Activated naive CD8-positive, alpha-beta T cell treated with anti-CD3 and anti-CD28 coated beads for 36 hours (primary cell): ENCODE data around the gene CCDC117. TPM values are rescaled to one million over a fixed set of nuclear protein-coding genes. Genes with fewer than 3 reads are reported as not detected.
"Not testable (repeated sequence)": the region's sequence is repeated elsewhere in the genome, so short reads cannot be mapped to it uniquely, and the experiment has no call there.

Experiments used
- DNase-seq: peaks from one replicate; pipeline ENCODE4 v3.0.0; 2021
- H3K27ac Mint-ChIP-seq: one replicate; pipeline ENCODE4 v1.8.0; 2022; ENCODE audit warnings: mild to moderate bottlenecking, moderate library complexity, mixed read lengths
- H3K27me3 Mint-ChIP-seq: one replicate; pipeline ENCODE4 v1.8.0; 2022; ENCODE audit warnings: mild to moderate bottlenecking, mixed read lengths
- H3K36me3 Mint-ChIP-seq: one replicate; pipeline ENCODE4 v1.8.0; 2021; ENCODE audit warnings: mild to moderate bottlenecking, mixed read lengths
- H3K4me1 Mint-ChIP-seq: one replicate; pipeline ENCODE4 v1.8.0; 2021; ENCODE audit warnings: mixed read lengths
- H3K4me3 Mint-ChIP-seq: one replicate; pipeline ENCODE4 v1.8.0; 2022; ENCODE audit warnings: mild to moderate bottlenecking, moderate library complexity, mixed read lengths
- H3K9me3 Mint-ChIP-seq: one replicate; pipeline ENCODE4 v1.8.0; 2022; ENCODE audit warnings: mixed read lengths
- total RNA-seq, 2 experiments: library from RNA; stranded (reverse); gene quantifications; one replicate each; pipeline ENCODE4 v1.2.3, GENCODE V29; 2021

The CCDC117 gene
- total RNA-seq, 2 experiments from 2014 or later, result 27.6 to 29.2 TPM

DNA sequence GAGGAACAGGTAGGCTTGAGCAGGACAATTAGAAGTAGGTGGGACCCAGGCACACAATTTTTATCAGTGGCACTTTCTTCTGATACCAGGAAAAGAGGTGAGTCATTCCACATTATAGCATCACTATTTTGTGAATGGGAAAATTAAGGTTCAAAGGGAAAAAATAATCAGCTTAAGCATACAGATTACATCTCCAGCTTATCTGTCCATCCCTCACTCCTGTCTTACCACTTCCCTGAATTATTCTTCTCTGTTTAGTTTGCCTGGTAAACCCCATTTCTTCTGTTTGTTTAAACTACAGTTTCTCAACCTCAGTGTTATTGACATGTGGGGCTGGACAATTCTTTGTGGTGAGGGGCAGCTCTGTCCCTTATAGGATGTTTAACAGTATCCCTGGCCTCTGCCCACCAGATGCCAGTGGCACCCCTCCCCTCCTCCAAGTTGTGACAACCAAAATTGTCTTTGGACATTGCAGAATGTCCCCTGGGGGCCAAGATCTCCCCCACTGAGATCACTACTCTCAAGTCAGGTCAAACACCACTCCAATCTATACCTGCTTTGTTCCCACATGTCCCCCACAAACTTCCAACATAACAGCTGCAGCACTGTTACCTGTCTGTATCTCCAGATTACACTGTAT is 36.3 kb downstream of the CCDC117 start:
- H3K9me3 Mint-ChIP-seq, result no peaks in the 10 kb centered on the region
- peaks cover 44% of the 10 kb centered on the region for H3K4me1 Mint-ChIP-seq
- H3K36me3 Mint-ChIP-seq, result peaks cover 19% of the 10 kb centered on the region
- DNase-seq, result no peak
- no peak overlapping the region for H3K27ac Mint-ChIP-seq
- H3K4me3 Mint-ChIP-seq, result no peak overlapping the region
- H3K27me3 Mint-ChIP-seq, result no peaks in the 10 kb centered on the region

DNA sequence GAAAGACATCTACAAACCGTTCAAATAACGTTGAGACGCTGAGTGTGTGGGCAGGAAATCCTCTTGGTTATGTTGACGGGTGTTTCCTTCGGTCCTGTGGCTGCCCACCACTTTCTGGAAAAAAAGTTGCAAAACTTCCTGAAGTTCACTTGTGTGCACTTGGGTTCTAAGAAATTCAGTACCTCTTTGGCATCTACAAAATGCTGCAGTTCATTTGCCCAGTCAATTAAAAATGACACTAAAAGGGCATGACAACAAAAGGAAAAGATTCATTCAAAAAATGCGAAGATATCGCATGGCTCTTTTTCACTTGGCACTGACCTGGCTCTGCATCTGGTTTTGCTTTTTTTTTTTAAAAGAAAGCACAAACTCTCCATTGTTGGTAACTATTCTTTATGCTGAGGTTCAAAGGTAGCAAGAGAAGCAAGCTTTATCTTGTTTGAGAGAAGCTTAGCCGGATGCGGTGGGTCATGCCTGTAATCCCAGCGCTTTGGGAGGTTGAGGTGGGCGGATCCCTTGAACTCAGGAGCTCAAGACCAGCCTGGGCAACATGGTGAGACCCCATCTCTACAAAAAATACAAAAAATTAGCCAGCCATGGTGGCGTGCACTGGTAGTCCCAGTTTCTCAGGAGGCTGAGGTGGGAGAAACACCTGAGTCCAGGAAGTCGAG is 38.5 kb downstream of the CCDC117 start:
- no peaks in the 10 kb centered on the region for H3K27me3 Mint-ChIP-seq
- peaks cover 57% of the 10 kb centered on the region for H3K4me1 Mint-ChIP-seq
- peak overlapping the region; percentile 59 for H3K4me3 Mint-ChIP-seq
- peaks cover 35% of the 10 kb centered on the region for H3K36me3 Mint-ChIP-seq
- H3K9me3 Mint-ChIP-seq, result no peaks in the 10 kb centered on the region
- peak overlapping the region; percentile 84 for H3K27ac Mint-ChIP-seq
- peak; percentile 34 for DNase-seq

DNA sequence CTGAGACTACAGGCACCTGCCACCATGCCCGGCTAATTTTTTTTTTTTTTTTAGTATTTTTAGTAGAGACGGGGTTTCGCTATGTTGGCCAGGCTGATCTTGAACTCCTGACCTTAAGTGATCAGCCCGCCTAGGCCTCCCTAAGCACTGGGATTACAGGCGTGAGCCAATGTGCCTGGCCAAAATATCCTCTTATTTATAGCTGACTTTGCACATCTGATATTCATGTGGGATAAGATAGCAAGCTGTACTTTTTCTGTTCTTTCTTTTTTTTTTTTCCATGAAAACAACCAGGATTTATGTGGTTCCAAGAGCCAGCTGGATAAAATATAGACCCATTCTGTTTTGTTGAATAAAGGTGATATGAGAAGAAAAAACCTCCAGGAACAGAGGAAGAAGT is 40.0 kb downstream of the CCDC117 start:
- H3K27me3 Mint-ChIP-seq, result no peaks in the 10 kb centered on the region

DNA sequence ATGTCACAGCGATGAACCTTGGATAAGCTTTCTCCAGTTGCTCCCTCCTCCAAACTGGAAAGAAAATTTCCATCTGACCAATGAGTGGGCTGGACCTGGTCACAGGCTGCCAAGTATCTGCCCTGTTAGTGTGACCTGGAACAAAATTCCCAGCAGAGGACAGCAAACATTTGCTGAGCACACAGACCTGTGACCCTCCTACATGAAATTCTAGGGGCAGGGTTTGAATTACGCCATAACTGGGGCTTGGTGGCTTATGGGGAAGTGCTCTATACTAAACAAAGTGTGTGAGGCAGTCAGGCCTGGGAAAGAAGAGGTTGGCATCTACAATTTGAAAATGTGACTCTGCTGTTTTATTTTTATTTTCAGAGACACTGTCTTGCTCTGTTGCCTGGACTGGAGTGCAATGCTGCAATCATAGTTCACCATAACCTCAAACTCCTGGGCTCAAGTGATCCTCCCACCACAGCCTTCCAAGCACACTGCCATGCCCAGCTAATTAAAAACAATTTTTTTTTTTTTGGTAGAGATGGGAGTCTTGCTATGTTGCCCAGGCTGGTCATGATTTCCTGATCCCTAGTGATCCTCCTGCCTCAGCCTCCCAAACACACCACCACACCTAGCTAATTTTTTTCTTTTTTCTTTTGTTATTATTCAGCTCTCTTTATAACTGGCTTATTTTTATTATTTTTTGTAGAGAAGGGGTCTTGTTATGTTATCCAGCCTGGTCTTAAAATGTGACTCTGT is 41.5 kb downstream of the CCDC117 start:
- Mint-ChIP-seq H3K4me3 (no peak overlapping the region), H3K4me1 (peaks cover 66% of the 10 kb centered on the region), H3K36me3 (peaks cover 33% of the 10 kb centered on the region), H3K27ac (no peak overlapping the region), H3K27me3 (no peaks in the 10 kb centered on the region), H3K9me3 (no peaks in the 10 kb centered on the region)
- DNase-seq, result no peak

More for the DNA sequence above, 40.0 kb downstream of the CCDC117 start:
- DNase-seq, result no peak
- no peak overlapping the region for H3K4me3 Mint-ChIP-seq
- peaks cover 60% of the 10 kb centered on the region for H3K4me1 Mint-ChIP-seq
- no peaks in the 10 kb centered on the region for H3K9me3 Mint-ChIP-seq
- peak overlapping the region; percentile 84 for H3K27ac Mint-ChIP-seq
- peaks cover 37% of the 10 kb centered on the region for H3K36me3 Mint-ChIP-seq

DNA sequence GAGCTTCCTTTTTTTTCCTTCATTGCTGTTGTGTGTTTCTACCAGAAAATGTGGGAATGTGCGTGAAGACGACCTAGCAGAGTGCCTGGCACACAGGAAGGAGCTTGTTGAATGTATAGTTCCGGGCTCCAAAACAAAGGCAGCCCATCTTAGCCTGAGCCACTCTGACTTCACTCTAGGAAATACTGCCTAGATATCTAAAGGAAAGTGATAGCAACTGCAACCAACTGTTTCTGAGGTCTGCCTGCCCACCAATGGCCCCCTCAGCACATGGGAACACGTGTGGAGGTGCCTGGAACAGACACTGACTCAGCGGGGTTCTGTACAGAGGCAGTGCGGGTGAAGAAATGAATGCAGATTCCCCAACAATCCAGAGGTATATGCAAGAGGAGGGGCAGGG is 42.6 kb downstream of the CCDC117 start:
- Mint-ChIP-seq H3K4me3 (no peak overlapping the region), H3K9me3 (no peaks in the 10 kb centered on the region), H3K36me3 (peaks cover 33% of the 10 kb centered on the region), H3K27ac (no peak overlapping the region), H3K4me1 (peaks cover 71% of the 10 kb centered on the region), H3K27me3 (no peaks in the 10 kb centered on the region)
- DNase-seq, result no peak

DNA sequence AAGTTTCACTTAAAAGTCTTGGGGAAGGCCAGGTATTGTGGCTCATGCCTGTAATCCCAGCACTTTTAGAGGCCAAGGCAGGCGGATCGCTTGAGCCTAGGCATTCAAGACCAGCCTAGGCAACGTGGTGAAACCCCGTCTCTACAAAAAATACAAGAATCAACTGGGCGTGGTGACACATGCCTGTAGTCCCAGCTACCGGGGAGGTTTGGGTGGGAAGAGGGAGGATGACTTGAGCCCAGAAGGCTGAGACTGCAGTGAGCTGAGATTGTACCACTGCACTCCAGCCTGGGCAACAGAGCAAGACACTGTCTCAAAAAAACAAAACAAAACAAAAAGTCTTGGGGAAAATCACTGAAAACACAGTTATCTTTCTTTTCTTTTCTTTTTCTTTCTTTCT is 43.2 kb downstream of the CCDC117 start:
- Mint-ChIP-seq H3K9me3 (no peaks in the 10 kb centered on the region), H3K27ac (no peak overlapping the region)

DNA sequence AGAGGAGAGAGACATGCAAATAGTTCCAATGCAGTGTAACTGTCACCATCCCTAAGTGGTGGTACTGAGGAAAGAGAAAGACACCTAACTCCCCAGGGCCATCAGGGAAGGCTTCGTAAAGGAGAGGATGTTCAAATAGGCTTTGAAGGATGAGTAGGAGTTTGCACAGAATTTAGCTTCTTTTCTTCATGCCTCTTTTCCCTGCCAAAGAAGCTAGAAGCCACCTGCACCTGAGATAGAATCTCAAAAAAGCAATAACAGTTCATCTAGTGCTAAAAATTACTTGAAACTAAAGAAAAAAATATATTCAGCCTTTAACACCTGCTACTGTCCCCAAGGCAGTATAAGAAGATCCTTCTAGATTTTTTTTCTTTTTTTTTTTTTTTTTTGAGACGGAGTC is 44.6 kb downstream of the CCDC117 start:
- peaks cover 27% of the 10 kb centered on the region for H3K36me3 Mint-ChIP-seq
- peaks cover 62% of the 10 kb centered on the region for H3K4me1 Mint-ChIP-seq
- DNase-seq, result no peak
- no peaks in the 10 kb centered on the region for H3K27me3 Mint-ChIP-seq
- no peak overlapping the region for H3K4me3 Mint-ChIP-seq
- H3K27ac Mint-ChIP-seq, result no peak overlapping the region
- no peaks in the 10 kb centered on the region for H3K9me3 Mint-ChIP-seq

More for the DNA sequence above, 43.2 kb downstream of the CCDC117 start:
- H3K4me3 Mint-ChIP-seq, result no peak overlapping the region
- peaks cover 29% of the 10 kb centered on the region for H3K36me3 Mint-ChIP-seq
- H3K27me3 Mint-ChIP-seq, result no peaks in the 10 kb centered on the region
- H3K4me1 Mint-ChIP-seq, result peaks cover 67% of the 10 kb centered on the region
- DNase-seq, result no peak

DNA sequence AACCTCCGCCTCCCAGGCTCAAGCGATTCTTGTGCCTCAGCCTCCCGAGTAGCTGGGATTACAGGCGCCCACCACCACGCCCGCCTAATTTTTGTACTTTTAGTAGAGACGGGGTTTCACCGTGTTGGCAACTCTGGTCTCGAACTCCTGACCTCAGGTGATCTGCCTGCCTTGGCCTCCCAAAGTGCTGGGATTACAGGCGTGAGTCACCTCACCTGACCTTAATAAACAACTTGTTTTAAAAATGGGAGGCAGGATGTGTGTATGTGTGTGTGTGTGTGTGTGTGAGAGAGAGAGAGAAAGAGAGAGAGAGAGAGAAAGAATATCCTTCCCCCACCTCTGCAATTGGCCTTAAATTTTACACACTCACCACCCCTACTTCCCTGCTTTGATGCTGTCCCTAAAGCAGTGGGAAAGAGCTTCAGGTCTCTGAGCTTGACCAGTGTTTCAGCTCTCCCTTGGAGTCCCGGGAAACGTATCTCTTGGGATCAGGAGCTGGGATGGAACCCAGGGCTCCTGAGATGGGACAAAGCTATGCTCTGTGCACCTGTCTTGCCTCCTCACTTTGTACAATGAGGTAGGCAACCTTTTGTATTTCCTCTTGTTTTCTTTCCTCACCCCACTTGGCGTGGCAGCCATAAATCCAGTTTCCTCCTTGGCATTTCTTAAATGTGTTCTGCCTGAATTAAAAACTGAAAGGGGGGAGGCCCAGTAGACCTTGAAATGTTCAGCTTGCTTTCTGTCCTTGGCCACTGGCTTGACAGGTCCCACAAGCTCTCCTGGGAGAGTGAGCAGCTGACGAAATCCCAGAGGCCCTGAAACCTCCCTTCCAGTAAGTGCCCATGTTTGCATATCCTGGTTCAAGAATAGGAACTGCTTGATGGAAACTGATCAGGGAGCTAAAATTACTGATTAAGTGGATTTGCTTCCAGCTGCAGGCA is 45.7 kb downstream of the CCDC117 start:
- H3K4me3 Mint-ChIP-seq, result no peak overlapping the region
- no peak for DNase-seq

DNA sequence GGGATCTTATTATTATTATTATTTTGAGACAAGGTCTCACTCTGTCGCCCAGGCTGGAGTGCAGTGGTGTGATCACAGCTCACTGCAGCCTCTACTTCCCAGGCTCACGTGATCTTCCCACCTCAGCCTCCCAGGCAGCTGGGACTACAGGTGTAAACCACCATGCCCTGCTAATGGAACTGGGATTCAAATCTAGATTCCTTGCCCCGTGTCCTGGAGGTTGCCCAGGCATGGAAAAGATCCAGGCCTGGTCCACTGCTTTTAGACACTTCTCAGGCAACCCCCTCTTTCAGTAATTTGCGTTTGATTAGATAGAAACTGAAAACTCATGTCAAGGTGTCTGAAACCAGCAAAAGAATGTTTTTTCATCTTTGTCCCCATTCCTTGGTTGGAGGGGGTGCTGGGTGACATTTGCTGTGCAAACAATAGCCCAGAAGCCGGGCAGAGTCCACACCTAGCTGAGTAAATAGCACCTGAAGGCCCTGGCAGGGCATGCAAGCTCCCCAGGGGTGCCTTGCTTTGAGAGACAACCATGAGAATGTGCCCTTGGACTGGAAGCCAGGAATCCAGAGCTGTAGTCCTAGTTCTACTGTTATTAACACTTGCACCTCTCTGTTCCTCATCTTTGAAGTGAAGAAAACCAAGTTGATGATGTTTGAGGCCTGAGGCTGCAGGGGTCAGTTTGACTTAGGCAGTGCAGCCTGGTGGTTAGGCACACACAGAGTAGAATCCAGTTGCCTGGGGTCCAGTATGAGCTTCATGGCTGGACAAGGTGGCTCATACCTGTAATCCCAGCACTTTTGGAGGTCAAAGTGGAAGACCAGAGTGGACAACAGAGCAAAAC is 47.0 kb downstream of the CCDC117 start:
- H3K27me3 Mint-ChIP-seq, result no peaks in the 10 kb centered on the region
- no peak overlapping the region for H3K27ac Mint-ChIP-seq
- H3K9me3 Mint-ChIP-seq, result no peaks in the 10 kb centered on the region
- peaks cover 57% of the 10 kb centered on the region for H3K4me1 Mint-ChIP-seq
- H3K4me3 Mint-ChIP-seq, result no peak overlapping the region
- H3K36me3 Mint-ChIP-seq, result peaks cover 20% of the 10 kb centered on the region
- no peak for DNase-seq

More for the DNA sequence above, 45.7 kb downstream of the CCDC117 start:
- Mint-ChIP-seq H3K4me1 (peaks cover 61% of the 10 kb centered on the region), H3K27me3 (no peaks in the 10 kb centered on the region), H3K27ac (peak overlapping the region; percentile 34), H3K36me3 (peaks cover 26% of the 10 kb centered on the region), H3K9me3 (no peaks in the 10 kb centered on the region)

DNA sequence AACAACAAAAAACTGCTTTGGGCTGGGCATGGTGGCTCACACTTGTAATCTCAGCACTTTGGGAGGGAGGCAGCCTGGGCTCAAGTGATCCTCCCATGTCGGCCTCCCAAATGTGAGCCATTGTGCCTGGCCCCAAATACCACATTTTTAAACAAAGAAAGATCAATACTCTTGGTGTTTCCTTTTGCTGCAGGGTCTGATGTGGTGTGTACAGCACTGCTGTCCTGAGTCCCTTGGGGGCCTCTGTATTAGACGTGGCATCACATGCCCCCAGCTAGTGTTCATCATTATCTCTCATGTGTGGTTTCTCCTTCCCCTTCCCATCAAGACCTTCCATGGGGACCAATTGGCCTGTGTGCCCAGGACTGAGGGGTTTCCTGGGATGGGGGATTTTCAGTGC is 48.4 kb downstream of the CCDC117 start:
- no peaks in the 10 kb centered on the region for H3K9me3 Mint-ChIP-seq
- H3K4me1 Mint-ChIP-seq, result peaks cover 45% of the 10 kb centered on the region

DNA sequence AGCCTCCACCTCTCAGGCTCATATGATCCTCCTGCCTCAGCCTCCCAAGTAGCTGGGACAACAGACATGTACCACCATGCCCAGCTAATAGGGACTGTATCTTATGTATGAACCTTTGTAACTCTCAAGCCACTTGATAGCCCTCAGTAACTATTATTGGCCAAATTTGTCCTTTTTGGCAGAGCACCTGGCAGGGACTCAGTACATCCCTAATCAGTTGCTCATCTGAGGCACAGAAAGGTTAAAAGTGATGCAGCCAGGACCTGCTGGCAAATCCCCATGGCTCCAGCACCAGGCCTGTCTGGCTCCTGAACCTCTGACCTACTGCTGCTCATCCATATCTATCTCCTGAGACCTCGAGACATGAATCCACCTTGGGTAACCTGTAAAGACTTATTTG is 49.0 kb downstream of the CCDC117 start:
- no peak overlapping the region for H3K4me3 Mint-ChIP-seq
- peaks cover 12% of the 10 kb centered on the region for H3K36me3 Mint-ChIP-seq
- H3K4me1 Mint-ChIP-seq, result peaks cover 45% of the 10 kb centered on the region
- H3K27me3 Mint-ChIP-seq, result no peaks in the 10 kb centered on the region
- H3K9me3 Mint-ChIP-seq, result no peaks in the 10 kb centered on the region
- DNase-seq, result no peak
- no peak overlapping the region for H3K27ac Mint-ChIP-seq

More for the DNA sequence above, 48.4 kb downstream of the CCDC117 start:
- Mint-ChIP-seq H3K36me3 (peaks cover 12% of the 10 kb centered on the region), H3K27ac (no peak overlapping the region), H3K27me3 (no peaks in the 10 kb centered on the region), H3K4me3 (no peak overlapping the region)
- DNase-seq, result no peak

DNA sequence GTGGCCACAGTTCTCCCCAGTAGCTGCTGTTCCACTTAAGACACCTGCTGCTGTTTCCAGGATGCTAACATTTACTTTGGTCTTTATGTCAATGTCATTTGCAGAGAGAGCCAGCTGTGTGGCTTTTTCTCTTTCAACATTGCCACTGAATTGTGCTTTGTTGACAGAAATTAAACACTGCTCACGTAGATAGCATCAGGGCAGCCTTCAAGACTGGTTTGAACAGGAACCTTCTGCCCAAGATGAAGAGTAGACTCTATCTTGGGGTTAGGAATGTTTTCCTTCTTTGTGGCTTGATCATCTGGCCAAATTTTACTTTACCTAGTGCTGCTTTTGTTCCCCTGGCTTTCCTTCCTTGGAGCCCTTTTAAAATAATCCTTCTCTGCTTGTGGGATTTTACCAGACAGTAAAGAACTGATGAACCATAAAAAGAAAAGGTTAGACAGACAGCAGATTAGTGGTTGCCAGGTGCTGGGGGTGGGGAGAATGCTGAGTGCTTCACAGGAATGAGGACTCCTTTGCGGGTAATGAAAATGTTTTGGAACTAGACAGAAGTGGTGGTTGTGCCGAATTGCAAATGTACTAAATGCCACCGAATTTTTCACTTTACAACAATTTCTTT is 50.5 kb downstream of the CCDC117 start:
- Mint-ChIP-seq H3K4me3 (no peak overlapping the region), H3K9me3 (no peaks in the 10 kb centered on the region), H3K27me3 (no peaks in the 10 kb centered on the region), H3K4me1 (peaks cover 40% of the 10 kb centered on the region), H3K27ac (no peak overlapping the region), H3K36me3 (peaks cover 10% of the 10 kb centered on the region)
- DNase-seq, result no peak

DNA sequence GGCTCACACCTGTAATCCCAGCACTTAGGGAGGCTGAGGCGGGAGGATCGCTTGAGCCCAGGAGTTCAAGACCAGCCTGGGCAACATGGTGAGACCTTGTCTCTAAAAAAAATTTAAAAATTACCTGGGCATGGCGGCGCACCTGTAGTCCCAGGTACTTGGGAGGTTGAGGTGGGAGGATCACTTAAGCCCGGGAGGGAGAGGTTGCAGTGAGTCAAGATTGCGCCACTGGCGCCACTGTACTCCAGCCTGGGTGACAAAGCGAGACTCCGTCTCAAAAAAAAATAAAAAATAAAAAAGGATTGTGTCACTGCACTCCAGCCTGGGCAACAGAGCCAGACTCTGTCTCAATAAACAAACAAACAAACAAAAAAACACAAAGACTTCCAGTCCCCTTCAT is 52.0 kb downstream of the CCDC117 start:
- H3K27me3 Mint-ChIP-seq, H3K9me3 Mint-ChIP-seq, DNase-seq, H3K4me3 Mint-ChIP-seq, H3K27ac Mint-ChIP-seq: not testable (repeated sequence)
- peaks cover 10% of the 10 kb centered on the region for H3K36me3 Mint-ChIP-seq
- peaks cover 31% of the 10 kb centered on the region for H3K4me1 Mint-ChIP-seq
